SH-SY5Y (cell line): Measurements from ENCODE around the gene WDPCP.

Experiments
- GATA2 ChIP-seq: IDR thresholded peaks from 2 replicates; pipeline ENCODE4 v1.6.1; 2011; ENCODE audit warnings: mild to moderate bottlenecking, low read depth, low read length
- GATA3 ChIP-seq: IDR thresholded peaks from 2 replicates; pipeline ENCODE4 v1.6.1; 2011; ENCODE audit warnings: low read depth, mild to moderate bottlenecking, low read length, moderate library complexity

WDPCP gene

DNA sequence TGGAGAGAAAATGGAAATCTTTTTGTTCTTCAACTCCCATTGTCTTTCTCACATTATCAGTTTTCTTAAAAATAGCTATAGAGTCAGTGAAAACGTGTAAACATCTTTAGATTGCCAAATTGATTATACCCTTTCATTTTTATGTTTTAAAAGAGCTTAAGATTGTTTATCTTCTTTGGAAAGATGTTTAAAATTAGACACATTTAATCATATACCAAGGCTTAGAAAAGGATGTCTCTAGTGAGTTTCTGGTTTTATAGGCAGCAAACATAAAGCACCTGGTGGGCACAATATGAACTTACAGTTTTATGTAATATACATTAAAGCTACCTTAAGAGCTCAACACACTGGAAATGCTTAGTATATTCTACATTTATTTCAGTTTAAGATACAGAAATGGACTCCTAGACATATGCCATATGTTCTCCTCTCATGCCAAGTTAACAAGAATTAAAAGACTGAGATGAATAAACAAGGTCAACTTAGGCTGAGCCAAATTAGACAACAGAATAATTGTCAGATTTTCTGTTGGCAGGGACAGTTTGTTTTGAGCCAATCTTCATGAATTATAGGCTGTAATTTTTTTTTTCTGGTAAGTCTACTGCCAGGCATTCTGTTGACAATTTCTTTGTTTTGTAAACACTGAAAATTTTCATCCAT, 425.0 kb downstream of the WDPCP start:
- TF ChIP-seq GATA2: no peak
- TF ChIP-seq GATA3: no peak

- no peak for TF ChIP-seq GATA2
- TF ChIP-seq GATA3: no peak
Measured at GRCh38 chr2:63159262-63159661, 429.0 kb downstream of the WDPCP start.

DNA sequence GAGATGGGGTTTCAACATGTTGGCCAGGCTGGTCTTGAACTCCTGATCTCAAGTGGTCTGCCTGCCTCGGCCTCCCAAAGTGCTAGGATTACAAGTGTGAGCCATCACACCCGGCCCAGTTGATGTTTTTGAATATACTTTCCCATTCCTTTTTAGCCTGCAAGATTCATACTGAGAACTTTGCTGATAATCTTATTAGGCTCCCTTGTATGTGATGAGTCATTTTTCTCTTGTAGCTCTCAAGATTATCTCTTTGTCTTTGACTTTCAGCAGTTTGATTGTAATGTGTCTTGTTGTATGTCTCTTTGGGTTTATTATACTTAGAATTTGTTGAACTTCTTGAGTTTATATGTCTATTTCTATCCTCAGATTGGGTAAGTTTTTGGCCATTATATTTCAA, 456.3 kb downstream of the WDPCP start:
- TF ChIP-seq GATA3: no peak
- no peak for TF ChIP-seq GATA2

- TF ChIP-seq GATA2 (no peak), GATA3 (no peak)
Measured at GRCh38 chr2:63131196-63131595, 457.1 kb downstream of the WDPCP start.

- TF ChIP-seq GATA3: no peak
- no peak for TF ChIP-seq GATA2
Measured at GRCh38 chr2:63127594-63127993, 460.7 kb downstream of the WDPCP start.

GRCh38 chr2:63124850-63125249, 463.4 kb downstream of the WDPCP start:
- TF ChIP-seq GATA3 (no peak), GATA2 (no peak)

- TF ChIP-seq GATA2: no peak
- TF ChIP-seq GATA3: no peak
Measured at GRCh38 chr2:63124218-63124617, 464.1 kb downstream of the WDPCP start.

DNA sequence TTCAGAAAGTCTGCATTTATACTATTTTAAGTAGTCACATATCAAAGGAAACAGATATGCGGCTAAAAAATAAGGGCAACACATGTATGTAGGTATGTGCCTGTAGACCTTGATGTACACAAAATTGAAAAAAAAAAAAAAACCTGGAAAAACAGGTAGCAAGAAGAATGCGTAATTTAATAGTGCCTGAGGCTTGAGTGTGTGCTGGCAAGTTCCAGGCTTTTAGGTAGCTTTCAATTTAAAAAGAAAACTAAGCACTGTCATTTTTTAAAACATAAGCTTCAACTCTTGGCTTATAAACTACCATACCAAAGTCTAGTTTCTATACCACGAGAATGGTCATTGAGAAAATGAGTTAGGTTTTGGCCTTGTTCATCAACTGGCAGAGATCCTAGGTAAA, 465.4 kb downstream of the WDPCP start:
- no peak for TF ChIP-seq GATA2
- TF ChIP-seq GATA3: no peak

DNA sequence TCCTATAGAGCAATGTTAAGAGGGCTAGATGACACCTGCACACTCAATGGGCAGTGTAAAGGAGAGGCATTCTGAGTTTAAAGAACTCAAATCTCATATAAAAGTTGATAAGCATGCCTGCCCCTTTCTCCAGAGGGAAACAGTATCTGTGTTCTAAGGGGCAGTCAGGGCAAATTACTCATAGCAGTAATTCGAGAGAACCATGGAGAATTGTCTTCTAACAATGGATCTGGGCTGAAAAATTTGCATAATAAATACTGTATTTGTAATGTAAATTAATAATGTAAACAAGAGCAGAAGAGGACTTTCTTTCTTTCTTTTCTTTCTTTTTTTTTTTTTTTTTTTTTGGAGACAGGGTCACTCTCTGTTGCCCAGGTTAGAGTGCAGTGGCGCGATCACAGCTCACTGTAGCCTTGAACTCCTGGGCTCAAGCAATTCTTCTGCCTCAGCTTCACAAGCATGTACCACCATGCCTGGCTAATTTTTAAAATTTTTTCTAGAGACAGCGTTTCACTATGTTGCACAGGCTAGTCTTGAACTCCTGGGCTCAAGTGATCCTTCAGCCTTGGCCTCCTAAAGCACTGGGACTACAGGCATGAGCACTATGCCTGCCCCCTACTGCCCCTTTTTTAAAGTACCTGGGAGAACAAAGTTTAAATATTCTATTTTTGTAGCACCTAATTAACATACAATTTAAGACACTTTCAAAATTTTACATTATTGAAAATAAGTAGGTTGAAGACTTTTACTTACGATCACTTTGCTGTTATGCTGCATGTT, 467.0 kb downstream of the WDPCP start:
- TF ChIP-seq GATA2: no peak
- TF ChIP-seq GATA3: no peak

- TF ChIP-seq GATA3 (no peak), GATA2 (no peak)
Measured at GRCh38 chr2:63118821-63119220, 469.5 kb downstream of the WDPCP start.

DNA sequence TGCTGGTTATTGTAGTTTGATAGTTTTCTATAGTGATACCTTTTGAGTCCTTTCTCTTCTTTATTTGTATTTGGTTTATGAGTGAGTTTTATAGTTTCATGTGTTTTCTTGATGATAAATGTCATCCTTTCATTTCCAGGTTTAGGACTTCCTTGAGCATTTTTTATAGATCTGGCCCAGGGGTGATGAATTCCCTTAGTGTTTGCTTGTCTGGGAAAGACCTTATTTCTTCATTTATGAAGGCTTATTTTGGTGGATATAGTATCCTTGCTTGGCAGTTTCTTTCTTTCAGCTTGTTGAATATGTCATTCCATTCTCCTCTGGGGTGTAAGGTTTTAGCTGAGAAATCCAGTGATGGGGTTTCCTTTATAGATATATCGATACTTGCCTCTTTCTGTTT, 483.8 kb downstream of the WDPCP start:
- TF ChIP-seq GATA2: no peak
- TF ChIP-seq GATA3: no peak

- no peak for TF ChIP-seq GATA3
- no peak for TF ChIP-seq GATA2
Measured at GRCh38 chr2:63101954-63102353, 486.3 kb downstream of the WDPCP start.

- TF ChIP-seq GATA3: no peak
- TF ChIP-seq GATA2: no peak
Measured at GRCh38 chr2:63099032-63099431, 489.2 kb downstream of the WDPCP start.

GRCh38 chr2:63096491-63096890, 491.8 kb downstream of the WDPCP start:
- TF ChIP-seq GATA3 (no peak), GATA2 (no peak)

DNA sequence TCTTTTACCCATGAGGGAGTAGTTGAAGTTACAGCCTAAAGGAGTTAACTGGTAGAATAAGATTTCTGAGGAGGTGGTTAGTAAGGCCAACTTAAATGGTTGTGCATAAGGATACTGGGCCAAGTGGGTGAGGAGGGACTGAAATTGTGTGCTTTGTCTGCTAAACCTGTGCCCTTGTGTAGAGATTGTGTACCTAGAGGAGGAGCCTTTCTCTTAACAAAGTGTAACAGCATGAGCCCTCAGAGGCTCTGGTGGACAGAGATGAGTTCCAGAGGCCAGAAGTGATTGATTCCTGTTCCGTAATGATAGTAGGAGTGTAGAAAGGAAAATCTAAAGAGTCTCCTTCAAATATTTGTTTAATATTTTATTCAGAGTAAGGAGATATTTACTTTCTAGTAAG, 494.8 kb downstream of the WDPCP start:
- no peak for TF ChIP-seq GATA3
- no peak for TF ChIP-seq GATA2
